Fibroblast of lung (primary cell): Measurements from ENCODE around the gene HLF. TPM values are rescaled to one million over a fixed set of nuclear protein-coding genes. Genes with fewer than 3 reads are reported as not detected.
A peak's percentile ranks its signal among the peaks of the same experiment; 100 is the strongest.

Experiments used
- DNase-seq, 2 donors: peaks; one replicate each; pipeline versions ENCODE4 v3.0.0 to v3.0.0-alpha.2; 2010; ENCODE audit warnings: low read depth in 2 of 2
- H2AFZ ChIP-seq: 2 replicates; pipeline ENCODE4 v1.5.1; 2012; ENCODE audit warnings: low read length, control low read depth, inconsistent platforms
- H3K27ac ChIP-seq: 2 replicates; pipeline ENCODE4 v1.5.1; 2011; ENCODE audit warnings: low read length, control low read depth; ENCODE audit not compliant: insufficient read depth
- H3K27me3 ChIP-seq: 2 replicates; pipeline ENCODE4 v1.5.1; 2011; ENCODE audit warnings: mild to moderate bottlenecking, low read length; ENCODE audit not compliant: control insufficient read depth, insufficient read depth
- H3K36me3 ChIP-seq: 2 replicates; pipeline ENCODE4 v1.5.1; 2011; ENCODE audit warnings: low read length; ENCODE audit not compliant: control insufficient read depth, insufficient read depth
- H3K4me1 ChIP-seq: 2 replicates; pipeline ENCODE4 v1.5.1; 2011; ENCODE audit warnings: low read length; ENCODE audit not compliant: control insufficient read depth, insufficient read depth; ENCODE audit errors: extremely low read depth
- H3K4me2 ChIP-seq: 2 replicates; pipeline ENCODE4 v1.5.1; 2011; ENCODE audit warnings: low read length, control low read depth; ENCODE audit not compliant: insufficient read depth; ENCODE audit errors: extremely low read depth
- H3K4me3 ChIP-seq, 4 experiments: fragments of 200-600 bp in 1 of 4; sonication (generic) in 1 of 4; replicated peaks in 1 of 4; 2 replicates each; pipeline ENCODE4 v1.5.1; 2011 to 2016; ENCODE audit warnings: low read length in 4 of 4, low read depth in 3 of 4, mild to moderate bottlenecking in 3 of 4, control low read depth in 2 of 4, inconsistent platforms in 1 of 4, mixed read lengths in 1 of 4; ENCODE audit not compliant: insufficient read depth in 1 of 4; ENCODE audit errors: control extremely low read depth in 1 of 4
- H3K79me2 ChIP-seq: 2 replicates; pipeline ENCODE4 v1.5.1; 2012; ENCODE audit warnings: mild to moderate bottlenecking, low read length, inconsistent platforms; ENCODE audit not compliant: control insufficient read depth, insufficient read depth
- H3K9ac ChIP-seq: 2 replicates; pipeline ENCODE4 v1.5.1; 2011; ENCODE audit warnings: mild to moderate bottlenecking, low read length, control low read depth; ENCODE audit not compliant: insufficient read depth
- H3K9me3 ChIP-seq: 2 replicates; pipeline ENCODE4 v1.5.1; 2012; ENCODE audit warnings: low read depth, low read length; ENCODE audit not compliant: control insufficient read depth, insufficient read depth
- H4K20me1 ChIP-seq: 2 replicates; pipeline ENCODE4 v1.5.1; 2011; ENCODE audit warnings: low read length; ENCODE audit not compliant: control insufficient read depth, insufficient read depth; ENCODE audit errors: extremely low read depth
- EZH2 ChIP-seq: IDR thresholded peaks from 2 replicates; pipeline ENCODE4 v1.5.1; 2012; ENCODE audit warnings: low read length, control low read depth, mild to moderate bottlenecking; ENCODE audit errors: missing control alignments
- polyA plus RNA-seq, 2 donors: library from polyadenylated mRNA; depleted of rRNA in 1 of 2; stranded (reverse) in 1 of 2; unstranded in 1 of 2; fragments of >200 nt; gene quantifications; 2 replicates each; pipeline ENCODE4 v1.2.1, GENCODE V29; 2011 to 2012; ENCODE audit warnings: missing spikeins in 1 of 2
- total RNA-seq: library from RNA; depleted of rRNA; stranded (reverse); fragments of >200 nt; gene quantifications from 2 replicates; pipeline ENCODE4 v1.2.1, GENCODE V29; 2014
- TF ChIP-seq, protein P1 (sequence below), 2 donors: IDR thresholded peaks in 1 of 2; conservative IDR thresholded peaks in 1 of 2; 1 replicate in 1 of 2; 2 replicates in 1 of 2; pipeline ENCODE4 v1.5.1; 2011 to 2012; ENCODE audit warnings: low read length in 2 of 2, control low read depth in 1 of 2, inconsistent platforms in 1 of 2, low read depth in 1 of 2, mild to moderate bottlenecking in 1 of 2

Gene HLF
- total and polyA plus RNA-seq, 2 donors (not counting 1 experiment from before 2014, with no cell fraction given) = 0.17 to 0.69 TPM

- Histone ChIP-seq H3K4me3 (no peak overlapping the region), H3K4me2 (no peak overlapping the region), H3K27ac (no peak overlapping the region), H3K4me1 (peaks cover 20% of the 10 kb centered on the region), H2AFZ (no peak overlapping the region), H3K9ac (no peak overlapping the region), H3K27me3 (no peaks in the 10 kb centered on the region), H4K20me1 (no peaks in the 10 kb centered on the region), H3K9me3 (no peaks in the 10 kb centered on the region), H3K36me3 (no peaks in the 10 kb centered on the region), H3K79me2 (no peaks in the 10 kb centered on the region)
- TF ChIP-seq EZH2 = no peak
- DNase-seq = peak in 1 of 2 donors; percentile 19
These were observed 25.2 kb downstream of the HLF start for GRCh38 chr17:55289978-55290377.

DNA sequence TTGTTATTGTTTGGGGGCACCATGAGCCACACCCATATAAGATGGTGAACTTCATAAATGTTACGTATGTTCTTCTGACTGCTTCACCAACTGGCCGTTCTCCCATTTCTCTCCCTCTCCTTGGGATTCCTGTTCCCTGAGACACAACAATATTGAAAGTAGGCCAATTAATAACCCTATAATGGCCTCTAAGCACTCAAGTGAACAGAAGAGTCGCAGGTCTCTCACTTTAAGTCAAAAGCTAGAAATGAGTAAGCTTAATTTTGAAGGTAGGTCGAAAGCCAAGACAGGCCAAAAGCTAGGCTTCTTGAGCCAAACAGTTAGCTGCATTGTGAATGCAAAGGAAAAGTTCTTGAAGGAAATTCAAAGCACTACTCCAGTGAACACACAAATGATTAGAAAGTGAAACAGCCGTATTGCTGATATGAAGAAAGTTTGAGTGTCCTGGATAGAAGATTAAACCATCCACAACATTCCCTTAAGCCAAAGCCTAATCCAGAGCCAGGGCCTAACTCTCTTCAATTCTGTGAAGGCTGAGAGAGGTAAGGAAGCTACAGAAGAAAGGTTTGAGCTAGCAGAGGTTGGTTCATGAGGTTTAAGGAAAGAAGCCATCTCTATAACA, 25.8 kb downstream of the HLF start:
- H3K4me3 ChIP-seq = no peak overlapping the region
- H3K9ac ChIP-seq = no peak overlapping the region
- no peaks in the 10 kb centered on the region for H3K27me3 ChIP-seq
- no peak overlapping the region for H2AFZ ChIP-seq
- H3K9me3 ChIP-seq = no peaks in the 10 kb centered on the region
- no peak for DNase-seq
- no peak for TF ChIP-seq EZH2
- TF ChIP-seq, protein P1, sequence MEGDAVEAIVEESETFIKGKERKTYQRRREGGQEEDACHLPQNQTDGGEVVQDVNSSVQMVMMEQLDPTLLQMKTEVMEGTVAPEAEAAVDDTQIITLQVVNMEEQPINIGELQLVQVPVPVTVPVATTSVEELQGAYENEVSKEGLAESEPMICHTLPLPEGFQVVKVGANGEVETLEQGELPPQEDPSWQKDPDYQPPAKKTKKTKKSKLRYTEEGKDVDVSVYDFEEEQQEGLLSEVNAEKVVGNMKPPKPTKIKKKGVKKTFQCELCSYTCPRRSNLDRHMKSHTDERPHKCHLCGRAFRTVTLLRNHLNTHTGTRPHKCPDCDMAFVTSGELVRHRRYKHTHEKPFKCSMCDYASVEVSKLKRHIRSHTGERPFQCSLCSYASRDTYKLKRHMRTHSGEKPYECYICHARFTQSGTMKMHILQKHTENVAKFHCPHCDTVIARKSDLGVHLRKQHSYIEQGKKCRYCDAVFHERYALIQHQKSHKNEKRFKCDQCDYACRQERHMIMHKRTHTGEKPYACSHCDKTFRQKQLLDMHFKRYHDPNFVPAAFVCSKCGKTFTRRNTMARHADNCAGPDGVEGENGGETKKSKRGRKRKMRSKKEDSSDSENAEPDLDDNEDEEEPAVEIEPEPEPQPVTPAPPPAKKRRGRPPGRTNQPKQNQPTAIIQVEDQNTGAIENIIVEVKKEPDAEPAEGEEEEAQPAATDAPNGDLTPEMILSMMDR (conservative IDR thresholded peaks at IDR 0.05 in 1 of 2, IDR thresholded peaks at IDR 0.05 in 1 of 2; ENCODE audit: low read depth in 1 of 2, low read length in 2 of 2) = no peak
- H3K4me1 ChIP-seq = peaks cover 15% of the 10 kb centered on the region
- no peak overlapping the region for H3K4me2 ChIP-seq
- H3K36me3 ChIP-seq = no peaks in the 10 kb centered on the region
- no peaks in the 10 kb centered on the region for H3K79me2 ChIP-seq
- H4K20me1 ChIP-seq = no peaks in the 10 kb centered on the region
- H3K27ac ChIP-seq = no peak overlapping the region

DNA sequence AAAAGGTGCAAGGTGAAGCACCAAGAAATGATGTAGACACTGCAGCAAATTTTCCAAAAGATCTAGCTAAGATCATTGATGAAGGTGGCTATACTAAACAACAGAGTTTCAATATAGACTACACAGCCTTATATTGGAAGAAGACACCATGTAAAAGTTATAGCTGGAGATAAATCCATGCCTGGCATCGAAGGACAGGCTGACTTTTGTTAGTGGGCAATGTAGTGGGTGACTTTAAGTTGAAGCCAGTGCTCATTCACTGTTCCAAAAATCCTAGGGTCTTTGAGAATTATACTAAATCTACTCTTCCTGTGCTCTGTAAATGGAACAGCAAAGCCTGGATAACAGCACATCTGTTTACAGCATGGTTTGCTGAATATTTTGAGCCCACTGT, 26.4 kb downstream of the HLF start:
- no peak for TF ChIP-seq EZH2
- TF ChIP-seq, protein P1 (conservative IDR thresholded peaks at IDR 0.05 in 1 of 2, IDR thresholded peaks at IDR 0.05 in 1 of 2; ENCODE audit: low read depth in 1 of 2, low read length in 2 of 2) = no peak
- Histone ChIP-seq H4K20me1 (no peaks in the 10 kb centered on the region), H3K36me3 (no peaks in the 10 kb centered on the region), H2AFZ (no peak overlapping the region), H3K4me2 (no peak overlapping the region), H3K9me3 (no peaks in the 10 kb centered on the region), H3K27me3 (no peaks in the 10 kb centered on the region), H3K4me1 (peaks cover 10% of the 10 kb centered on the region), H3K79me2 (no peaks in the 10 kb centered on the region), H3K9ac (no peak overlapping the region), H3K27ac (no peak overlapping the region), H3K4me3 (no peak overlapping the region)
- DNase-seq = no peak
